ENCODE measurements around the gene EPHB3. TPM values are rescaled to one million over a fixed set of nuclear protein-coding genes. Genes with fewer than 3 reads are reported as not detected.

EPHB3 gene
- total and polyA plus RNA-seq, 12 donors: 0.38 to 4.0 (median 1.5) TPM

- Histone ChIP-seq H3K9me3 (no peaks in the 10 kb centered on the region), H3K4me1 (peaks cover 10 to 72% (median 36%) of the 10 kb centered on the region in 9 donors), H3K4me3 (no peak overlapping the region), H3K36me3 (no peaks in the 10 kb centered on the region), H3K27me3 (peaks cover 0 to 49% (median 6%) of the 10 kb centered on the region in 7 donors), H3K27ac (peak overlapping the region in 4 of 10 donors; percentile 45 to 77 (median 59))
- ATAC-seq: no peak
- 82 to 84% methylated on average over 5 of the region's 5 CpGs for WGBS, 2 donors
- TF ChIP-seq CTCF (IDR thresholded peaks at IDR 0.05): no peak
- DNase-seq: no peak
- intact Hi-C loops (cut with DNase I): loop anchor here in 2 of 10 donors (2.0 to 5.0 kb wide), 3 partner anchors 37 to 162 kb away; partner anchors contain the start of gene MAGEF1 (in 1 of the 2)
These were observed 3.2 kb downstream of the EPHB3 start for GRCh38 chr3:184564685-184565385.

GRCh38 chr3:184565421-184566211 is 4.0 kb downstream of the EPHB3 start:
- Histone ChIP-seq H3K9me3 (no peaks in the 10 kb centered on the region), H3K4me3 (peak overlapping the region in 2 of 10 donors; percentile 5 to 18), H3K27me3 (peaks cover 0 to 48% (median 13%) of the 10 kb centered on the region in 7 donors), H3K27ac (peak overlapping the region in 8 of 10 donors; percentile 19 to 60 (median 44)), H3K36me3 (no peaks in the 10 kb centered on the region), H3K4me1 (peaks cover 9 to 69% (median 33%) of the 10 kb centered on the region in 9 donors)
- intact Hi-C loops (cut with DNase I): loop anchor here in 2 of 10 donors (2.0 to 5.0 kb wide), 3 partner anchors 37 to 161 kb away; partner anchors contain the start of gene MAGEF1 (in 1 of the 2)
- DNase-seq: no peak
- 62 to 74% methylated on average over 14 of the region's 14 CpGs for WGBS, 2 donors
- ATAC-seq: no peak
- no peak for TF ChIP-seq CTCF (IDR thresholded peaks at IDR 0.05)

GRCh38 chr3:184566441-184567414 is 5.1 kb downstream of the EPHB3 start:
- Histone ChIP-seq H3K27ac (peak overlapping the region in 3 of 10 donors; percentile 44 to 60 (median 45)), H3K36me3 (no peaks in the 10 kb centered on the region), H3K27me3 (peaks cover 0 to 42% (median 13%) of the 10 kb centered on the region in 7 donors), H3K4me1 (peaks cover 4 to 58% (median 26%) of the 10 kb centered on the region in 9 donors), H3K9me3 (no peaks in the 10 kb centered on the region), H3K4me3 (no peak overlapping the region)
- no peak for TF ChIP-seq CTCF (IDR thresholded peaks at IDR 0.05)
- WGBS, 2 donors: 84 to 85% methylated on average over 14 of the region's 14 CpGs
- DNase-seq (no peak), ATAC-seq (no peak)
- intact Hi-C loops (cut with DNase I): loop anchor here in 2 of 10 donors (5.0 kb wide), 2 partner anchors 36 to 146 kb away; partner anchors contain the start of gene MAGEF1 (in 1 of the 2)

Data from heart right ventricle (tissue), 16 donors.